Activated T-helper 17 cell treated with anti-CD3 and anti-CD28 coated beads, Interleukin-2, amount 50 U/mL, for 72 hours (primary cell): ENCODE results near the gene LONP1. TPM values are rescaled to one million over a fixed set of nuclear protein-coding genes. Genes with fewer than 3 reads are reported as not detected.
"Not testable (repeated sequence)": the region's sequence is repeated elsewhere in the genome, so short reads cannot be mapped to it uniquely, and the experiment has no call there.

Source experiments
- ATAC-seq: fragments of 150-1000 bp; cut with Tn5 transposase; replicated peaks from 2 replicates; pipeline ENCODE4 v1.10.0; 2021; ENCODE audit warnings: mild to moderate bottlenecking, moderate library complexity
- H3K27ac Mint-ChIP-seq: one replicate; pipeline ENCODE4 v1.8.0; 2022; ENCODE audit warnings: mixed read lengths
- H3K27me3 Mint-ChIP-seq: one replicate; pipeline ENCODE4 v1.8.0; 2022; ENCODE audit warnings: mixed read lengths
- H3K36me3 Mint-ChIP-seq: one replicate; pipeline ENCODE4 v1.8.0; 2022; ENCODE audit warnings: low read depth, mild to moderate bottlenecking, mixed read lengths
- H3K4me1 Mint-ChIP-seq: one replicate; pipeline ENCODE4 v1.8.0; 2022; ENCODE audit warnings: mixed read lengths
- H3K4me3 Mint-ChIP-seq: one replicate; pipeline ENCODE4 v1.8.0; 2022; ENCODE audit warnings: mild to moderate bottlenecking, mixed read lengths
- H3K9me3 Mint-ChIP-seq: one replicate; pipeline ENCODE4 v1.8.0; 2022; ENCODE audit warnings: mixed read lengths
- total RNA-seq, 2 donors: library from RNA; stranded (reverse); gene quantifications; one replicate each; pipeline ENCODE4 v1.2.3, GENCODE V29; 2022

LONP1 gene
- total RNA-seq, 2 donors from 2014 or later: 291 to 376 TPM

DNA sequence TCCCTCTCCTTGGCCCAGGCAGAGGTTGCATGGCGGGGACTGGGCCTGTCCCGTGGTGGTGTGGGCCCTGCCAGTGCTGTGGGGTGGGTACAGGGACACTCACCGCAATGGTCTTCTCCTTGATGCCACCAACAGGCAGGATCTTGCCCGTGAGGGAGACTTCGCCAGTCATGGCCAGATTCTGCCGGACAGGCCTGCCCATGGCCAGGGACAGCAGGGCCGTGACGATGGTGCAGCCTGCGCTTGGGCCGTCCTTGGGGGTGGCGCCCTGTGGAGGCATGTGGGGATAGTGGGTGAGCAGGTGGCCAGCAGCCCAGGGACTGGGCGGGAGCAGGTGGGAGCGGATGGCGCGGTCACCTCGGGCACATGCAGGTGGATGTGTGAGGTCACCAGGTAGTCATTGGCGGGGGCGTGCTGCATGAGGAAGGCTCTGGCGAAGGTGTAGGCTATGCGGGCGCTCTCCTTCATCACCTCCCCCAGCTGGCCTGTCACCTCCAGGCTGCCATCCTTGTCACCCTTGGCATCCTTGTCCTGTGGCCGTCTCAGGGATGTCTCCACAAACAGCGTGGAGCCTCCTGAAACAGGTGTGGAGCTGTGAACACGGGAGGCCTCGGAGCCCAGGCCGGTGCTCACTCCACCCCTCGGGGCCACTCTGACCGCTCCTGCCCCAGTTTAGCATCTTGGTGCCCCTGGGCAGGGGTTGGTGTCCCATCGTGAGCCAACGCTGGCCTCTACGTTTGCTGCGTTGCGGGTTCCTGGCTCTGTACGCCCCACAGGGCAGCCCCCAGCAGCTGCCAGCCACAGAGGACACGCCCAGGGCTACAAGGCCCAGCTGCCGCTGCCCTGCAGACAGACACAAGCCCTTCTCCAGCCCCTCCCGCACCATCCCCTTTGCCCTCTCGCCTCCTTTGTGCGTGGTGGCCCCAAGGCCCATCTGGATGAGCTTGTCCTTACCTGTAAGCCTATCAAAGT is 26.5 kb downstream of the LONP1 start:
- Mint-ChIP-seq H3K27ac (peak overlapping the region; percentile 99), H3K4me3 (peak overlapping the region; percentile 99), H3K4me1 (peaks cover 4% of the 10 kb centered on the region), H3K36me3 (peaks cover 78% of the 10 kb centered on the region), H3K27me3 (no peaks in the 10 kb centered on the region), H3K9me3 (no peaks in the 10 kb centered on the region)
- ATAC-seq: no peak

GRCh38 chr19:5692723-5693194 is 27.2 kb downstream of the LONP1 start:
- H3K27ac Mint-ChIP-seq: peak overlapping the region; percentile 99

GRCh38 chr19:5691822-5692722 is 27.9 kb downstream of the LONP1 start:
- H3K27me3 Mint-ChIP-seq: no peaks in the 10 kb centered on the region
- H3K9me3 Mint-ChIP-seq: no peaks in the 10 kb centered on the region
- peak overlapping the region; percentile 99 for H3K27ac Mint-ChIP-seq
- ATAC-seq: no peak
- peak overlapping the region; percentile 99 for H3K4me3 Mint-ChIP-seq
- peaks cover 4% of the 10 kb centered on the region for H3K4me1 Mint-ChIP-seq
- H3K36me3 Mint-ChIP-seq: peaks cover 68% of the 10 kb centered on the region

More at GRCh38 chr19:5692723-5693194, 27.2 kb downstream of the LONP1 start:
- peaks cover 4% of the 10 kb centered on the region for H3K4me1 Mint-ChIP-seq
- peaks cover 75% of the 10 kb centered on the region for H3K36me3 Mint-ChIP-seq
- H3K27me3 Mint-ChIP-seq: no peaks in the 10 kb centered on the region
- ATAC-seq: no peak
- peak overlapping the region; percentile 99 for H3K4me3 Mint-ChIP-seq
- H3K9me3 Mint-ChIP-seq: no peaks in the 10 kb centered on the region

DNA sequence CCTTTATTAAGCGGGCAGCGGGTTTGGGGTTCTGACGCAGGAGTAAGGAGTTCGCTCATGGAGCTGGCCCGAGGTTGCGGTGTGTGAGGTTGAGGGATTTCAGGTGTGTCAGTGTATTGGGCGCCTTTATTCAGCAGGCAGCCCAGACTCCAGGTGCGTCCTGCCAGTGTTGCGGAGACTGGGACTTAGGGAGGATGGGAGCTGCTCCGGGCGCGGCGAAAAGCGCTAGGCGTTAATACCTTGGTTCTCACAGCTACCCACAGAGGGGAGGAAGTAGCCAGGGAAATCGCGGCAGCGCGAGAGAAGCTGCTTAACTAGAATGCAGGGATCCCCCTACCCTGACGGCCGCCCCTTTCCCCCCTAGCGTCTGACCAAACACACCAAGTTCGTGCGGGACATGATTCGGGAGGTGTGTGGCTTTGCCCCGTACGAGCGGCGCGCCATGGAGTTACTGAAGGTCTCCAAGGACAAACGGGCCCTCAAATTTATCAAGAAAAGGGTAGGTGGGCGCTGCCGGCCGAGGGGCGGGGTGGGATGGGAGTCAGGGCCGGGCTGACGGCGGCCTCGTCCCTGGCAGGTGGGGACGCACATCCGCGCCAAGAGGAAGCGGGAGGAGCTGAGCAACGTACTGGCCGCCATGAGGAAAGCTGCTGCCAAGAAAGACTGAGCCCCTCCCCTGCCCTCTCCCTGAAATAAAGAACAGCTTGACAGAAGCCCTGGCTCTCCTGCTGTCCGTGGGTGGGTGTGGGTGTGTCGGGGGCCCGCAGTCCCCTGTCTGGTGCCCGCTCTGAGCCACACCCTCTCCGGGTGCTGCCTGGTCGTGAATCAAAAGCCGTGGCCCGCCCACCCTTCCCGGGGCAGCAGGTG is 28.8 kb downstream of the LONP1 start:
- Mint-ChIP-seq H3K27ac (peak overlapping the region; percentile 99), H3K27me3 (no peaks in the 10 kb centered on the region), H3K4me3 (peak overlapping the region; percentile 99), H3K36me3 (peaks cover 61% of the 10 kb centered on the region), H3K4me1 (peaks cover 4% of the 10 kb centered on the region), H3K9me3 (no peaks in the 10 kb centered on the region)
- peak; percentile 6 for ATAC-seq

- Mint-ChIP-seq H3K27ac (peak within 1 kb of the TSS; percentile 99), H3K27me3 (no peaks in the 10 kb centered on the region), H3K4me1 (peaks cover 4% of the 10 kb centered on the region), H3K9me3 (no peaks in the 10 kb centered on the region), H3K36me3 (peaks cover 56% of the 10 kb centered on the region), H3K4me3 (peak within 1 kb of the TSS; percentile 99)
- ATAC-seq: peak; percentile 56
Observed at GRCh38 chr19:5690125-5690954, 29.6 kb downstream of the LONP1 start, which contains the start of gene RPL36. Gene RPL36, plus strand, starts transcription at chr19:5690295. Its CDS starts 213 bp downstream, at chr19:5690508.

DNA sequence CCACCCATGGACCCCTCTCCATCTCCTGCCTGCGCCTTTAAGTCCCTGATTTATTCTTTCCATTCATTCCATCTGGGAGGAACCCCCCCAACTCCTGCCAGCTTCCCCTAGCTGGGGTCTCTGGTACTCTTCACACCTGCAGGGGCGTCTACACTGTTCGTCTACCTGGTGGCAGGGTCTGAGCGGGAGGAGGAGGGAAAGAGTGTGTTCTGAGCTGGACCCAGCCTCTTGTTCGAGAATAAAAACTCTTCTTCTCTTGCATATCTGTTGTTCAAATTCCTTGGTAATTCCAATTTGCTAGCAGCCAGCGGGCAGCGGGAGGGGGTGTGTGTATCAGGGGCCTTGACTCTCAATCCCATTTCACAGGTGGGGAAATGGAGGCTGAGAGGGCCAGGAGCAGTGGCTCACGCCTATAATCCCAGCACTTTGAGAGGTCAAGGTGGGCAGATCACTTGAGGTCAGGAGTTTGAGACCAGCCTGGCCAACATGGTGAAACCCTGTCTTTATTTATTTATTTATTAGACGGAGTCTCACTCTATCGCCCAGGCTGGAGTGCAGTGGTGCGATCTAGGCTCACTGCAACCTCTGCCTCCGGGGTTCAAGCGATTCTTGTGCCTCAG is 31.6 kb downstream of the LONP1 start:
- Mint-ChIP-seq H3K27ac (peak overlapping the region; percentile 44), H3K36me3 (peaks cover 36% of the 10 kb centered on the region), H3K4me3 (peak overlapping the region; percentile 74)
- H3K9me3 Mint-ChIP-seq, ATAC-seq, H3K27me3 Mint-ChIP-seq, H3K4me1 Mint-ChIP-seq: not testable (repeated sequence)

GRCh38 chr19:5687360-5688198 is 32.4 kb downstream of the LONP1 start:
- peaks cover 28% of the 10 kb centered on the region for H3K36me3 Mint-ChIP-seq
- no peaks in the 10 kb centered on the region for H3K27me3 Mint-ChIP-seq
- no peaks in the 10 kb centered on the region for H3K9me3 Mint-ChIP-seq
- ATAC-seq: no peak
- peaks cover 4% of the 10 kb centered on the region for H3K4me1 Mint-ChIP-seq
- H3K27ac Mint-ChIP-seq: peak overlapping the region; percentile 44
- peak overlapping the region; percentile 74 for H3K4me3 Mint-ChIP-seq

DNA sequence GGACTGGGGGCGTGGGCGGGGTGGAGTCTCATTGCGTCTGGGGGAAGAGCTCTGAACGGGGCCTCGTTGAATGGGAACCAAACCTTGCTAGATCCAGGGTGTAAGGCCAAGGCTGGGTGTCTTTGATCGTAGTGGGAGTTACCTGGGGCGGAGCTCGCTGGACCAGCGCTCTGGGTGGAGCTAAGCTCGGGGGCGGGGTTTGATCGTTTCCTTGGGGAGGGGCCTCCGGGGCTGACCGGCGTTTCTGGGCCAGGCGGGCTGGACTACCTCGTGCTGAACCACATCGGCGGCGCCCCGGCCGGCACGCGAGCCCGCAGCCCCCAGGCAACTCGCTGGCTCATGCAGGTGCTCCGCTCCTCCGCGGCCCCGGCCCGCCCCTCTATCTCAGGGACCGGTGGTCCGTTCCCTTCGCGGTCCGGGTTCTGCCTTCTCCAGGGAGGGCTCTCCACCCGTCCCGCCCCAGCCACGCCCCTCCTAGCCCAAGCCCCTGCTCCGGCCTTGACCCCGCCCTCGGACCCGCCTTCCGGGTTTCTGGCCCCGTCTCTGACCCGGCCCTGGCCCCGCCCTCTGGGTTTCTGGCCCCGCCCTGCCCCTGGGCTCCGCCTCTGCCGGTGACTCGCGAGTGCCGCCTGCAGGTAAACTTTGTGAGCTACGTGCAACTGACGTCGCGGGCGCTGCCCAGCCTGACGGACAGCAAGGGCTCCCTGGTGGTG is 33.1 kb downstream of the LONP1 start:
- peak overlapping the region; percentile 74 for H3K4me3 Mint-ChIP-seq
- ATAC-seq: peak; percentile 69
- H3K36me3 Mint-ChIP-seq: peaks cover 21% of the 10 kb centered on the region
- no peaks in the 10 kb centered on the region for H3K27me3 Mint-ChIP-seq
- H3K27ac Mint-ChIP-seq: peak overlapping the region; percentile 81
- H3K9me3 Mint-ChIP-seq: no peaks in the 10 kb centered on the region
- H3K4me1 Mint-ChIP-seq: peaks cover 11% of the 10 kb centered on the region

- H3K4me3 Mint-ChIP-seq: peak overlapping the region; percentile 74
- peak overlapping the region; percentile 81 for H3K27ac Mint-ChIP-seq
- peaks cover 16% of the 10 kb centered on the region for H3K4me1 Mint-ChIP-seq
- H3K9me3 Mint-ChIP-seq: peaks cover 4% of the 10 kb centered on the region
- H3K27me3 Mint-ChIP-seq: no peaks in the 10 kb centered on the region
- peaks cover 15% of the 10 kb centered on the region for H3K36me3 Mint-ChIP-seq
- no peak for ATAC-seq
Observed at GRCh38 chr19:5686326-5686646, 33.7 kb downstream of the LONP1 start.

DNA sequence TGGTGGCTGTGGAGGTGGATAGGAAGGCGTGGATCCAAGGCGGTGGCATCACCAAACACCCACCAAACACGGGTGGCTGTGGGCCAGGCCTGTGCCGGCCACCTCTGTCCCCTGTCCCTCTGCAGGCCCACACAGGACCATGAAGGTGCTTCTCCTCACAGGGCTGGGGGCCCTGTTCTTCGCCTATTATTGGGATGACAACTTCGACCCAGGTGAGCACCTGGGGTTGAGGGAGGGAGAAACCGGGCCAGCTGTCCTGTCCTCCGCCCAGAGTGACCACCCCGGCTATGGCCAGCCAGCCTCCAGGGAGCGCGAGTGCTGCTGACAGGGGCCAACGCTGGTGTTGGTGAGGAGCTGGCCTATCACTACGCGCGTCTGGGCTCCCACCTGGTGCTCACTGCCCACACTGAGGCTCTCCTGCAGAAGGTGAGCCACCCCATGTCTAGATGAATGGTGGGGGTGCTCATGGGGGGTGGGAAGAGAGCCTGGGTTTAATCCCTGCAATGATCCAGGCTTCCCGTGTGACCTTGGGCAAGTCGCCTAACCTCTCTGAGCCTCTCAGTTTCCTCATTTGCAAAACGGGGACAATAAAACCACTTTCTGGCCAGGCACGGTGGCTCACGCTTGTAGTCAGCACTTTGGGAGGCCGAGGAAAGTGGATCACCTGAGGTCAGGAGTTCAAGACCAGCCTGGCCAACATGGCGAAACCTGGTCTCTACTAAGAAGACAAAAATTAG is 35.1 kb downstream of the LONP1 start:
- ATAC-seq: no peak
- Mint-ChIP-seq H3K36me3 (peaks cover 8% of the 10 kb centered on the region), H3K9me3 (peaks cover 4% of the 10 kb centered on the region), H3K27me3 (no peaks in the 10 kb centered on the region), H3K4me3 (no peak overlapping the region), H3K4me1 (peaks cover 16% of the 10 kb centered on the region), H3K27ac (no peak overlapping the region)
